ENCODE measurements around the gene DOCK7.
"Not testable (repeated sequence)": the region's sequence is repeated elsewhere in the genome, so short reads cannot be mapped to it uniquely, and the experiment has no call there.

DNA sequence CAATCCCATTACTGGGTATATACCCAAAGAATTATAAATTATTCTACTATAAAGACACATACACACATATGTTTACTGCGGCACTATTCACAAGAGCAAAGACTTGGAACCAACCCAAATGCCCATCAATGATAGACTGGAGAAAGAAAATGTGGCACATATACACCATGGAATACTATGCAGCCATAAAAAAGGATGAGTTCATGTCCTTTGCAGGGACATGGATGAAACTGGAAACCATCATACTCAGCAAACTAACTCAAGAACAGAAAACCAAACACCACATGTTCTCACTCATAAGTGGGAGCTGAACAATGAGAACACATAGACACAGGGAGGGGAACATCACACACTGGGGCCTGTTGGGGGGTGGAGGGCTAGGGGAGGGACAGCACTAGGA is 121.0 kb downstream of the DOCK7 start:
- not testable (repeated sequence) for TF ChIP-seq POLR2A (IDR thresholded peaks at IDR 0.05)
- TF ChIP-seq, protein P1, sequence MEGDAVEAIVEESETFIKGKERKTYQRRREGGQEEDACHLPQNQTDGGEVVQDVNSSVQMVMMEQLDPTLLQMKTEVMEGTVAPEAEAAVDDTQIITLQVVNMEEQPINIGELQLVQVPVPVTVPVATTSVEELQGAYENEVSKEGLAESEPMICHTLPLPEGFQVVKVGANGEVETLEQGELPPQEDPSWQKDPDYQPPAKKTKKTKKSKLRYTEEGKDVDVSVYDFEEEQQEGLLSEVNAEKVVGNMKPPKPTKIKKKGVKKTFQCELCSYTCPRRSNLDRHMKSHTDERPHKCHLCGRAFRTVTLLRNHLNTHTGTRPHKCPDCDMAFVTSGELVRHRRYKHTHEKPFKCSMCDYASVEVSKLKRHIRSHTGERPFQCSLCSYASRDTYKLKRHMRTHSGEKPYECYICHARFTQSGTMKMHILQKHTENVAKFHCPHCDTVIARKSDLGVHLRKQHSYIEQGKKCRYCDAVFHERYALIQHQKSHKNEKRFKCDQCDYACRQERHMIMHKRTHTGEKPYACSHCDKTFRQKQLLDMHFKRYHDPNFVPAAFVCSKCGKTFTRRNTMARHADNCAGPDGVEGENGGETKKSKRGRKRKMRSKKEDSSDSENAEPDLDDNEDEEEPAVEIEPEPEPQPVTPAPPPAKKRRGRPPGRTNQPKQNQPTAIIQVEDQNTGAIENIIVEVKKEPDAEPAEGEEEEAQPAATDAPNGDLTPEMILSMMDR (IDR thresholded peaks at IDR 0.05), result not testable (repeated sequence)

Measured in breast epithelium (tissue), 3 donors.